B cell (primary cell): ENCODE results near the gene YPEL3. TPM values are rescaled to one million over a fixed set of nuclear protein-coding genes. Genes with fewer than 3 reads are reported as not detected.

Experiments
- ATAC-seq: fragments of 200-7000 bp; cut with Tn5 transposase; one replicate; pipeline ENCODE4 v1.10.0; 2021; ENCODE audit warnings: low read depth, mild to moderate bottlenecking, moderate number of reproducible peaks, moderate library complexity
- CTCF ChIA-PET: fragments of 350-600 bp; sonication (Branson Sonifier 250); formaldehyde crosslinking; loops from one replicate; lab custom pipeline; 2021; ENCODE audit warnings: antibody characterized with exemption, inconsistent platforms; lab: Charles Lee
- POLR2A ChIA-PET: fragments of 350-600 bp; sonication (Branson Sonifier 250); formaldehyde crosslinking; loops from one replicate; lab custom pipeline; 2021; ENCODE audit warnings: antibody characterized with exemption; lab: Charles Lee
- DNase-seq: peaks from one replicate; pipeline ENCODE4 v3.0.0; 2013
- H2AFZ ChIP-seq: 2 replicates; pipeline ENCODE4 v1.6.1; 2012; ENCODE audit warnings: mild to moderate bottlenecking, low read depth, low read length; ENCODE audit not compliant: insufficient read depth, poor library complexity, severe bottlenecking
- H3K27ac ChIP-seq, 2 donors: 1 replicate in 1 of 2; 2 replicates in 1 of 2; pipeline ENCODE4 v1.5.1; 2012 to 2013; ENCODE audit warnings: low read length in 2 of 2, mild to moderate bottlenecking in 2 of 2, moderate library complexity in 1 of 2
- H3K27me3 ChIP-seq, 4 experiments: fragments of 200-600 bp in 1 of 4; sonication (generic) in 1 of 4; replicated peaks in 1 of 4; 1 replicate in 2 of 4; 2 replicates in 2 of 4; pipeline versions ENCODE4 v1.6.1 to v1.7.0; 2013 to 2016; ENCODE audit warnings: low read length in 3 of 4, mild to moderate bottlenecking in 2 of 4, mixed read lengths in 1 of 4, moderate library complexity in 1 of 4; ENCODE audit not compliant: insufficient read depth in 4 of 4, control insufficient read depth in 3 of 4; ENCODE audit errors: control extremely low read depth in 1 of 4
- H3K36me3 ChIP-seq, 2 experiments: replicated peaks in 1 of 2; 1 replicate in 1 of 2; 2 replicates in 1 of 2; pipeline versions ENCODE4 v1.6.1 to v1.7.1; 2013; ENCODE audit warnings: low read length in 1 of 2; ENCODE audit not compliant: insufficient read depth in 2 of 2, control insufficient read depth in 1 of 2; ENCODE audit errors: control extremely low read depth in 1 of 2, extremely low read depth in 1 of 2
- H3K4me1 ChIP-seq, 2 donors: fragments of 200-600 bp in 1 of 2; sonication (generic) in 1 of 2; 1 replicate in 1 of 2; 2 replicates in 1 of 2; pipeline versions ENCODE4 v1.5.1 to v1.6.1; 2013 to 2017; ENCODE audit warnings: low read length in 2 of 2; ENCODE audit not compliant: control insufficient read depth in 2 of 2, insufficient read depth in 2 of 2
- H3K4me2 ChIP-seq: replicated peaks from 2 replicates; pipeline ENCODE3; 2012; ENCODE audit warnings: mild to moderate bottlenecking, low read depth, low read length; ENCODE audit not compliant: poor library complexity, severe bottlenecking
- H3K4me3 ChIP-seq, 5 experiments: fragments of 200-600 bp in 1 of 5; sonication (generic) in 1 of 5; 1 replicate in 3 of 5; 2 replicates in 2 of 5; pipeline versions ENCODE4 v1.5.1 to v1.7.0; 2011 to 2016; ENCODE audit warnings: low read length in 4 of 5, mild to moderate bottlenecking in 4 of 5, low read depth in 2 of 5, control low read depth in 1 of 5, moderate library complexity in 1 of 5; ENCODE audit not compliant: insufficient read depth in 1 of 5; ENCODE audit errors: control extremely low read depth in 1 of 5, extremely low read depth in 1 of 5
- H3K79me2 ChIP-seq: fragments of 200-600 bp; sonication (generic); one replicate; pipeline ENCODE4 v1.6.0; 2016; ENCODE audit warnings: low read length; ENCODE audit not compliant: control insufficient read depth, insufficient read depth
- H3K9ac ChIP-seq: fragments of 200-600 bp; sonication (generic); 2 replicates; pipeline ENCODE4 v1.6.1; 2017; ENCODE audit warnings: mild to moderate bottlenecking, low read length, moderate library complexity
- H3K9me3 ChIP-seq, 3 donors: one replicate each; pipeline versions ENCODE4 v1.6.1 to v1.7.1; 2013; ENCODE audit warnings: low read length in 2 of 3; ENCODE audit not compliant: control insufficient read depth in 2 of 3, insufficient read depth in 1 of 3; ENCODE audit errors: control extremely low read depth in 1 of 3
- H4K20me1 ChIP-seq: 2 replicates; pipeline ENCODE4 v1.6.0; 2012; ENCODE audit warnings: mild to moderate bottlenecking, low read length; ENCODE audit not compliant: insufficient read depth, control insufficient read depth, poor library complexity, severe bottlenecking
- H3K27ac Mint-ChIP-seq: one replicate; pipeline ENCODE4 v1.8.0; 2021; ENCODE audit warnings: mixed read lengths
- H3K27me3 Mint-ChIP-seq: one replicate; pipeline ENCODE4 v1.8.0; 2021; ENCODE audit warnings: mixed read lengths
- H3K4me1 Mint-ChIP-seq: one replicate; pipeline ENCODE4 v1.8.0; 2021; ENCODE audit warnings: mixed read lengths
- H3K4me3 Mint-ChIP-seq: one replicate; pipeline ENCODE4 v1.8.0; 2021; ENCODE audit warnings: mixed read lengths
- H3K9me3 Mint-ChIP-seq: one replicate; pipeline ENCODE4 v1.8.0; 2022; ENCODE audit warnings: mixed read lengths; ENCODE audit not compliant: insufficient read depth
- CTCF ChIP-seq: fragments of 200-600 bp; IDR thresholded peaks from one replicate; pipeline ENCODE4 v1.8.0; 2022; ENCODE audit warnings: antibody characterized with exemption, mild to moderate bottlenecking
- EZH2 ChIP-seq: IDR thresholded peaks from 2 replicates; pipeline ENCODE4 v1.6.1; 2012; ENCODE audit warnings: borderline replicate concordance, low read depth, mild to moderate bottlenecking, moderate library complexity, low read length; ENCODE audit not compliant: insufficient read depth, poor library complexity, severe bottlenecking
- WGBS: methylation state at CpG from one replicate; pipeline ENCODE4 v1.1.5; 2013; ENCODE audit warnings: missing lambda C conversion rate; ENCODE audit not compliant: insufficient coverage; 5-methylcytosine and 5-hydroxymethylcytosine counted together
- intact Hi-C: fragments of 100-400 bp; cut with micrococcal nuclease; formaldehyde crosslinking; loops from one replicate; pipeline ENCODE4 v1.10.0; 2022
- polyA plus RNA-seq: library from polyadenylated mRNA; depleted of rRNA; stranded (reverse); fragments of >200 nt; gene quantifications from 2 replicates; pipeline ENCODE4 v1.2.3, GENCODE V29; 2012
- total RNA-seq, 2 donors: library from RNA; stranded (reverse); fragments of 120-200 nt in 1 of 2; gene quantifications; 1 replicate in 1 of 2; 2 replicates in 1 of 2; pipeline versions ENCODE4 v1.2.3 to v1.2.4, GENCODE V29; 2013 to 2022

YPEL3 gene
- total and polyA plus RNA-seq, 2 donors (not counting 1 experiment from before 2014, with no cell fraction given) = 314 to 414 TPM

- peak within 1 kb of the TSS; percentile 65 to 98 (median 90) for H3K4me3 ChIP-seq
- ATAC-seq = peak; percentile 89
- H3K27me3 ChIP-seq = no peaks in the 10 kb centered on the region
- H3K79me2 ChIP-seq = peaks cover 57% of the 10 kb centered on the region
- POLR2A ChIA-PET = interaction anchor here (0.6 to 1.6 kb wide), 4 partner anchors 10 to 260 kb away, joined by 3 to 7 read pairs (median 4); partner anchors contain the start of gene ALDOA
- TF ChIP-seq EZH2 = no peak
- no peak for TF ChIP-seq CTCF
- H3K27ac ChIP-seq = peak within 1 kb of the TSS; percentile 67 to 90
- H3K4me2 ChIP-seq = peak within 1 kb of the TSS; percentile 93
- peak; percentile 93 for DNase-seq
- Mint-ChIP-seq H3K4me1 (peaks cover 31% of the 10 kb centered on the region), H3K27ac (peak within 1 kb of the TSS; percentile 98), H3K27me3 (no peaks in the 10 kb centered on the region), H3K4me3 (peak within 1 kb of the TSS; percentile 98), H3K9me3 (no peaks in the 10 kb centered on the region)
- H3K9ac ChIP-seq = peak within 1 kb of the TSS; percentile 97
- CTCF ChIA-PET = interaction anchor here (1.0 to 2.6 kb wide), 3 partner anchors 16 to 334 kb away, joined by 4 to 20 read pairs (median 4); partner anchors contain the start of gene TBX6
- H2AFZ ChIP-seq = peak within 1 kb of the TSS; percentile 94
- peaks cover 38% of the 10 kb centered on the region for H4K20me1 ChIP-seq
- H3K9me3 ChIP-seq = no peaks in the 10 kb centered on the region
- peaks cover 14 to 25% of the 10 kb centered on the region in 2 donors for H3K4me1 ChIP-seq
- WGBS = under 1% methylated on average over 63 of the region's 67 CpGs
- intact Hi-C loops = loop anchor here (1.0 kb wide), 2 partner anchors 10 to 17 kb away; partner anchors contain the start of gene ALDOA
- H3K36me3 ChIP-seq = peaks cover 4 to 54% of the 10 kb centered on the region in 2 experiments
Observed at GRCh38 chr16:30075503-30076275, 20.3 kb downstream of the YPEL3 start, which contains the start of gene PPP4C. PPP4C (plus strand) TSS chr16:30075994; CDS start chr16:30076378, 384 bp downstream.

GRCh38 chr16:30070490-30070889, 25.5 kb downstream of the YPEL3 start:
- no peak overlapping the region for H3K4me3 Mint-ChIP-seq
- POLR2A ChIA-PET = interaction anchor here (0.6 to 1.3 kb wide), 3 partner anchors 21 to 495 kb away, joined by 3 to 5 read pairs (median 4); partner anchors contain the start of gene TBX6
- H3K36me3 ChIP-seq = peaks cover 15 to 55% of the 10 kb centered on the region in 2 experiments
- DNase-seq = no peak
- H3K4me1 Mint-ChIP-seq = peaks cover 28% of the 10 kb centered on the region
- peaks cover 57% of the 10 kb centered on the region for H3K79me2 ChIP-seq
- H3K27me3 Mint-ChIP-seq = no peaks in the 10 kb centered on the region
- CTCF ChIA-PET = no interaction called here
- H4K20me1 ChIP-seq = peaks cover 48% of the 10 kb centered on the region
- peaks cover 10 to 35% of the 10 kb centered on the region in 2 donors for H3K4me1 ChIP-seq
- no peak for ATAC-seq
- no peak overlapping the region for H3K4me3 ChIP-seq
- TF ChIP-seq EZH2 (no peak), CTCF (no peak)
- H3K27ac ChIP-seq = no peak overlapping the region
- H3K4me2 ChIP-seq = no peak overlapping the region
- no peak overlapping the region for H2AFZ ChIP-seq
- H3K9ac ChIP-seq = no peak overlapping the region
- no peaks in the 10 kb centered on the region for H3K27me3 ChIP-seq
- intact Hi-C loops = no loop called here
- no peak overlapping the region for H3K27ac Mint-ChIP-seq
- H3K9me3 ChIP-seq = no peaks in the 10 kb centered on the region
- no peaks in the 10 kb centered on the region for H3K9me3 Mint-ChIP-seq
